SW 1271 (cell line): ENCODE results near the gene DOCK8.

ENCODE experiments used
- DNase-seq, 2 experiments: peaks; one replicate each; lab custom pipeline; 2025; lab: John Stamatoyannopoulos, UW

Gene DOCK8

DNA sequence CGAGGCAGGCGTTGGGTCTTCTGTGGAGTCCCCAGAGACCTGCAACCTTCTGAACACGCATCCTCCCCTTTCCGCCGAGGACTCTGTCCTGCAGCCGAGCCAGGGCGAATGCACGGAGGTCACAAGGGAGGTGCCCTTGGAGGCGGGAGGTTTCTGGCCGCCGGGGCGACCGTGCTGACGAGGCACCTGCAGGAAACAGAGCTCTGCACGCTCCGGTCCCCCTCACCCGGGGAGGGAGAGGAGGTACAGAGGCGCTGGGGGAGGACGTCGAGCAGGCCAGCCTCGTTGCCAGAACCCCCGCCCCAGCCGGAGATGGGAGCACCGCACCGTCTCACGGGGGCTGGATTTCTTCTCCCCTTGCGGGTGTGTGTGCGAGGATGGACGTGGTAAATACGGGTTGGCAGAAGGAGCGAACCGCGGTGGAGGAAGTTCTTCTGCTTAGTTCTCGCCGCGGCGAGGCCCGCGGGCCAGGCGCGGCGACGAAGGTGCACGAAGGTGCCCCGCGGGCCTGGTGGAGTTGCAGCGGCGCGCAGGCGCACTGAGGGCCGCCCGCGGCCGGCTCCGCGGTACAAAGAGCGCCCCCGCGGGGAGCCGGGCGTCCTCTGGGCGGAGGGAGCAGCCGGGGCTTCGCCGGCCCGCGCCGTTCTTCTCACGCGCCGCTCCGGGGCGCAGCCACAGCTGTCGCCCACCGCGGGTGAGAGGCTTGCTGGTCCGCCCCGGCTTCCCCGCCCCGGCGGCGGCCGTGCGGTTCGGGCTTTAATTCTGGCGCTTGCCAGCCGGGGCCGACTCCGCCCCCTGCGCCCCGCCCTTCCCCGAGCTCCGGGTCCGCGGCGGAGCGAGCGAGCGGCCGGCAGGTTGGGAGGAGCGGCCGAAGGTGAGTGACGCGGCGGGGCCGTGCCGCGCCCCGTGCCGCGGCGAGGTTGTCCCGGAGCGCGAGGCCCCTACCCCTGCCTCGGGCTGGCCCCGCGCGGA lies 289.5 kb downstream of the DOCK8 start, which contains the start of gene KANK1:
Gene KANK1 (plus strand): TSS at position 815 of the 972 bp plus-strand sequence.
- no peak for DNase-seq

DNA sequence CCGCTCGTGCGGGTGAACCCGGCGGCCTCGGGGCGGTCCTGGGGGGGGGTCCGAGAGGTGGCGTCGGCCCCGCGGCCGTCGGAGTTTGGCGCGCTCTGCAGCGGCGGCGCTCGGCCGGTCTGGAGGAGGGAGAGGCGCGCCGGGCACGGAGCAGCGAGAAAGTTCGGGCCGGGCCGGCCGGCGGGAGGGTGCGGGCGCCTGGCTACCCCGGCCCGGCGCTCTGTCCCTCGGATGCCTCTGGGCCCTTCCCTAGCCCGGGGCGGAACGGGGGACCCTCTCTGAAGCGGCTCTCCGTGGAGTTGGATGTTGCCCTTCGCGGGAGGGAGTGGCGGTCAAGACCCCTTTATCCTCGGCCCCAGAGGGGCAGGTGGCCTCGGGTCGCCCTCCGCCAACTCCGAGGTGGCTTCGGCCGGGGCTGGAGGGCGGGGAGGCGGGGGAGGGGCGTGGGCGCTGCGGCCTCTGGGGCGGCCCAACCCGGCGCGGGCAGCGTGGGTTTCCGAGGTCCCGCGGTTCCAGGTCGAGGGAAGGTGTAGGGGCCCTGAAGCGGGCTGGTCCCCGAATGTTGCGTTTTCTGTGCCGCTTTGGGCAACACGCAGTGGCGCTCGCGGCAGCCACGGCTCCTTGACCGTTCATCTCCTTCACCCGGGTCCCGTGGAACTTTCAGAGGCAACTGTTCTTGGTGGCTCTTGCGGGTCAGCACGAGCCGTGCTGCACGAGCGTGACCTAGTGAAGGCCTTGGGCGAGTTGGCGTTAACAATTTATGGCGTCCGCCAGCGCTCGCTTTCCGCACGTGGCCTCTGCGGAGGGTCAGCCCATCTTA lies 290.5 kb downstream of the DOCK8 start:
- no peak for DNase-seq

DNA sequence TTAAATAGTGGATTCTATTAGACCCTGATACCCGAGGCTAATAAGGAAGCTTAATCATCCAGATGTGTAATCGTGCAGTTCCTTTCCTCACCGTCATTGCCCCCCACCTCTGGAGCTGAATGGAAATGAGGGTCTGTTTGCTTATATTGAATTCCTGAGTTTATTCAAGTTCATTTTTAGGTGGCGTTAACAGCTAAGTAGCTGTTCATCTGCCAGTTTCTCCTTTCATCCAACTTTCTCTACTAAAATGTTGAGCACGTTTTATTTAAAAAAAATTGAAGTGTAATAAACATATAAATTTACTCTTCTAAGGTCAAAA lies 291.0 kb downstream of the DOCK8 start:
- DNase-seq: no peak

DNA sequence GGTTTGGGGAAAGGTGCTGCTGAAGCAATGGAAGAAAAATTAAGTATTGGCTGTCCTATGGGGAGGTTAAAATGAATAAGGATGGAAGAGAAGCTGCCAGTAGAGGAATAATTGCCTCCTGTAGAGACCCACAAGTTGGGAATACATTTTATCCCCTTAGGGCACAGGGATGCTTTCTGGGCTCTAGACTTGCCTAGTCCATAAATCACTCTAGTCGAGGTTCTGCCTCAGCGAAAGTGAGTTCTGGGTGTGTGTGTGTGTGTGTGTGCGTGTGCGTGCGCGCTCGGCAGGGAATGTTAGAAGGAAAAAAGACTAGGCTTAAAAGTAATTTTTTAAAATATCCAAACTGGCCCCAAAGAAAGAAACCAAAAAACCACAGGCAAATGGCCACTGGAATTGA lies 291.6 kb downstream of the DOCK8 start:
- no peak for DNase-seq

- no peak for DNase-seq
These were observed 297.2 kb downstream of the DOCK8 start for GRCh38 chr9:511861-512260.

- DNase-seq: no peak
These were observed 298.0 kb downstream of the DOCK8 start for GRCh38 chr9:512555-513272.
